ENCODE results near the gene OR6J1. TPM values are rescaled to one million over a fixed set of nuclear protein-coding genes. Genes with fewer than 3 reads are reported as not detected.

Gene OR6J1
- total and polyA plus RNA-seq, 2 of the 8 experiments (the other 6 are each of a cell fraction or from before 2014, with no cell fraction given): not detected

GRCh38 chr14:22657861-22658260 lies 13.7 kb upstream of the OR6J1 start:
- H4K8ac ChIP-seq (ENCODE audit: extremely low read depth, insufficient read depth, low read length): no peak overlapping the region
- no peak overlapping the region for H3K4ac ChIP-seq (replicated peaks; ENCODE audit: insufficient read length, low read depth, low read length)
- H3K79me2 ChIP-seq (ENCODE audit: control insufficient read depth in 1 of 2, insufficient read depth in 2 of 2, low read length in 2 of 2): no peaks in the 10 kb centered on the region
- H3K27ac ChIP-seq (ENCODE audit: low read depth, low read length): no peak overlapping the region
- no peak overlapping the region for H4K91ac ChIP-seq (replicated peaks; ENCODE audit: insufficient read length, low read length)
- H3K4me1 ChIP-seq (replicated peaks in 1 of 4; ENCODE audit: control insufficient read depth in 3 of 4, insufficient read depth in 4 of 4, low read length in 3 of 4): no peaks in the 10 kb centered on the region
- no peak overlapping the region for H2AFZ ChIP-seq (ENCODE audit: low read length)
- TF ChIP-seq BCL11A (IDR thresholded peaks at IDR 0.05; ENCODE audit: low read depth in 2 of 2, low read length in 2 of 2): no peak
- peak; percentile 63 to 69 for TF ChIP-seq RAD21 (IDR thresholded peaks at IDR 0.05 in 1 of 2, conservative IDR thresholded peaks at IDR 0.05 in 1 of 2; ENCODE audit: low read depth in 2 of 2, low read length in 2 of 2)
- TF ChIP-seq CTCF (IDR thresholded peaks at IDR 0.05; ENCODE audit: control extremely low read depth in 1 of 3, insufficient read depth in 1 of 3, low read depth in 1 of 3, low read length in 3 of 3): peak in 1 of 3 experiments; percentile 36; a peak in 2 of 4 replicates
- no peaks in the 10 kb centered on the region for H3K36me3 ChIP-seq (ENCODE audit: control insufficient read depth in 2 of 4, insufficient read depth in 4 of 4, low read length in 3 of 4)
- H4K5ac ChIP-seq (ENCODE audit: insufficient read length, low read depth, low read length): no peak overlapping the region
- H2BK5ac ChIP-seq (ENCODE audit: low read depth, low read length): no peak overlapping the region
- H2AK5ac ChIP-seq (ENCODE audit: low read depth, low read length): no peak overlapping the region
- no peak overlapping the region for H3K14ac ChIP-seq (ENCODE audit: insufficient read length)
- H3K9ac ChIP-seq (replicated peaks in 1 of 4; ENCODE audit: extremely low read depth in 1 of 4, low read depth in 3 of 4, low read length in 3 of 4): no peak overlapping the region
- H3K18ac ChIP-seq (ENCODE audit: extremely low read depth, low read length): no peak overlapping the region
- H2BK120ac ChIP-seq (replicated peaks; ENCODE audit: low read depth, low read length): no peak overlapping the region
- 80% methylated on average over 1 of the region's 1 CpG; no CpG with 5 or more reads in 1 of the 2 experiments for WGBS, 2 experiments (ENCODE audit: extremely low coverage in 1 of 2, insufficient coverage in 1 of 2, insufficient read length in 1 of 2, insufficient replicate concordance in 2 of 2, low coverage in 1 of 2, low lambda C conversion rate in 2 of 2, missing lambda C conversion rate in 1 of 2)
- no peak overlapping the region for H2BK12ac ChIP-seq (ENCODE audit: low read depth, low read length)
- H3K23me2 ChIP-seq (ENCODE audit: low read depth, low read length): no peaks in the 10 kb centered on the region
- H3K4me3 ChIP-seq (ENCODE audit: extremely low read depth in 1 of 4, insufficient read depth in 2 of 4, low read depth in 3 of 4, low read length in 4 of 4): no peak overlapping the region
- no peak overlapping the region for H2BK15ac ChIP-seq (ENCODE audit: low read length)
- no peaks in the 10 kb centered on the region for H4K20me1 ChIP-seq (replicated peaks in 1 of 2; ENCODE audit: control insufficient read depth in 1 of 2, insufficient read depth in 2 of 2, low read length in 2 of 2)
- FAIRE-seq: no peak
- 0 out of 7 replicates have a peak, but pooled peaks cover 0 to 2% (median 0%) of the 10 kb centered on the region in 4 experiments for H3K27me3 ChIP-seq (replicated peaks in 1 of 4; ENCODE audit: control insufficient read depth in 3 of 4, extremely low read depth in 1 of 4, insufficient read depth in 3 of 4, low read length in 3 of 4)
- H2BK20ac ChIP-seq (ENCODE audit: low read length): no peak overlapping the region
- CTCF ChIA-PET (ENCODE audit: partially characterized antibody): interaction anchor here (0.8 to 3.1 kb wide), 27 partner anchors 9 to 273 kb away, joined by 3 to 28 read pairs (median 3); partner anchors contain the start of genes OXA1L and SLC7A7
- POLR2A ChIA-PET (ENCODE audit: partially characterized antibody): interaction anchor here (1.6 kb wide), 1 partner anchor 109 kb away, joined by 6 read pairs; the partner anchor contains the start of gene OXA1L
- H3K79me1 ChIP-seq (ENCODE audit: low read depth, low read length): no peaks in the 10 kb centered on the region
- H3K4me2 ChIP-seq (ENCODE audit: insufficient read depth in 1 of 2, low read depth in 2 of 2, low read length in 2 of 2): no peak overlapping the region
- DNase-seq (ENCODE audit: low read depth in 1 of 2, low spot score in 2 of 2): no peak
- no peaks in the 10 kb centered on the region for H3K9me3 ChIP-seq (ENCODE audit: insufficient read depth in 2 of 2, low read depth in 1 of 2, low read length in 1 of 2)
- H3K56ac ChIP-seq (replicated peaks; ENCODE audit: insufficient read length, low read depth, low read length): no peak overlapping the region
- H3K23ac ChIP-seq (ENCODE audit: insufficient read length): no peak overlapping the region
